HG02798 (cell line): Measurements from ENCODE around the gene STUM.

Experiments used
- ATAC-seq: cut with Tn5 transposase; IDR thresholded peaks from one replicate; pipeline ENCODE4 v1.9.1; 2021; ENCODE audit warnings: mild to moderate bottlenecking; ENCODE audit not compliant: unreplicated experiment, poor library complexity

The STUM gene

DNA sequence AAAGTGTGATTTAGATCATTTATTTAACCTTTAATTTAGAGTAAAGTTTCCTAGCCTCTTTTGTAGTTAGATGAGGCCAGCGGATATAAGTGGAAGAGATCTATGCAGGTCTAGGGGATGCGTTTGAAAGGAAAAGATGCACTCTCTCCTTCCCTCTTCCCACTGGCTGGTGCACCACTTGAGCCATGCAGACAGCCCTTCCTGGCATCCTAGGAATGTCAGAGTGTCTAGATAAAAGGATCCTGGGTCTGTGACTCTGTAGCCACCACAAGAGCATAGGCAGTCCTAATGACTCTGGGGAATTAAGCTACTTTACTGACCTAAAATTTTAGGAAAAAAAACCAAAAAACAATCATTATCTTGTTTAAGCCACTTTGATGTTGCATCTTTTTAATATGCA is 16.0 kb upstream of the STUM start:
- ATAC-seq, result no peak

GRCh38 chr1:226533220-226533619 is 15.3 kb upstream of the STUM start:
- no peak for ATAC-seq

- ATAC-seq, result no peak
Measured at GRCh38 chr1:226534098-226534497, 14.5 kb upstream of the STUM start.

DNA sequence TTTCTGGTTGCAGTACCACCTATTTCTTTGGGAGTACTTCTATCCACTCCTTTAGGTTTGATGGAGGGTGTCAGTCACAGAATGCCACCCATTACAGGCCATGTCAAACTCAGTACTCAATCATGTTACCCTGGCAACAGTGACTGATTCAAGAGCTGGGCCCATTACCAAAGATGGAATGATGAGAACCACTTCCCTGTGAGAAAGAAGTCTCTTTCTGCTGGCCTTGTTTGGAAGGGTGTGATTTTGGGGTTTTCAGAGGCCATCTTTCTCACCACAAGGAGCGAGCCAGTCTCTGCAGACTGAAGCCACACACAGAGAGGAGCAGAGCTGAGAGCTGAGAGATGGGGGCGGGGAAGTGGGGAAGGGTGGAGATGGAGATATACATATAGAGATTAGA is 13.9 kb upstream of the STUM start:
- no peak for ATAC-seq

DNA sequence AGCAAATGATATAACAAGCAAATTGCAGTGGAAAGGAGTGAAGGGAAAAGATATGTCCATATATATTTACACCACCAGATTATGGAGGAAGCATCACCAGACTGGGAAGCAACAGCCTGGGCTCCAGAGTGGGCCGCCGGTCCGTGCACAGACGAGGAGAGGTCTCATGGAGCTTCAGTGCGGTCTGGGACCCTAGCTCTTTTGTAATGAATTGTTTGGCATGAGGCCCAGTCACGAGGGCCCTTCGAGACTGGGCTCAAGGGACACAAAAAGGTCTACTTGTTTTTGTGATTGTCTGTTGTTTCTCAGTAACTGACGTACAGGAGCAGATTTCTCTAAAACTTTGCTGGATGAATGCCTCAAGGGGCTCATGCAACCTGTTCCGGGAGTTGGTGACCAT is 12.9 kb upstream of the STUM start:
- no peak for ATAC-seq

GRCh38 chr1:226541231-226541630 is 7.3 kb upstream of the STUM start:
- ATAC-seq, result no peak

GRCh38 chr1:226541631-226542622 is 6.6 kb upstream of the STUM start:
- no peak for ATAC-seq

- no peak for ATAC-seq
Measured at GRCh38 chr1:226542623-226543103, 5.9 kb upstream of the STUM start.

DNA sequence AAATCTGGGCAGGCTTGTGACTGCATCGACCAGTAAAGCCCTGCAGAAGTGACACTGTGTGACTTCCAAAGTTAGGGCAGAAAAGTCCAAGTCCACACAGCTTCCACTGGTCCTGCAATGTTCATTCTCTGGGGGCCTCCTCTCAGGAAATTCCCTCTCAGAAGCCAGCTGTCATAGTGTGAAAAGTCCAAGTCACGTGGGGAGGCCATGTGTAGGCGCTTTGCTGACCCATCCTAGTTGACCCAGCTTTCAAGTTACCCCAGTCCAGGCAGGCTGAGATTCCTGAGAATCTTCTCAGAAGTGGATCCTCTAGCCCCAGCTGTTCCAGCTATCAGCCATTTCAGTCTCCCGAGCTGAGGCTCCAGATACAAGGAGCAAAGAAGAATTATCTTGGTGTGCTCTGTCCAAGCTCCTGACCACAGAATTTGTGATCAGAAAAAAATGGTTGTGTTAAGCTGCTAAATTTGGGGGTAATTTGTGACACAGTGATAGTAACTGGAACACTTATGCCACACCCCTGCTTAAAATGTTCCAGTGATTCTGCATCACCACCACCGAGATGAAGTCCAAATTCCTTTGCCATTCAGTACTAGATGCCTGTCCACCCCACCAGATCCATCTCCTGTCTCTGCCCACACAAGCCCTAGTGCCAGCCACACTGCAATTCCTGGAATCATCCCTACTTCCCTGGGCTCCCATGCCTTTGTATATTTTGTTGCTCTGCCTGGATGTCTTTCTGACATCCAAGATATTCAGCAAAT is 2.5 kb upstream of the STUM start:
- ATAC-seq, result no peak

- no peak for ATAC-seq
Measured at GRCh38 chr1:226546926-226547325, 1.6 kb upstream of the STUM start.

GRCh38 chr1:226547754-226548191 is 791 bp upstream of the STUM start:
- peak; percentile 76 for ATAC-seq

- ATAC-seq, result no peak
Measured at GRCh38 chr1:226549094-226549936, 751 bp downstream of the STUM start.

DNA sequence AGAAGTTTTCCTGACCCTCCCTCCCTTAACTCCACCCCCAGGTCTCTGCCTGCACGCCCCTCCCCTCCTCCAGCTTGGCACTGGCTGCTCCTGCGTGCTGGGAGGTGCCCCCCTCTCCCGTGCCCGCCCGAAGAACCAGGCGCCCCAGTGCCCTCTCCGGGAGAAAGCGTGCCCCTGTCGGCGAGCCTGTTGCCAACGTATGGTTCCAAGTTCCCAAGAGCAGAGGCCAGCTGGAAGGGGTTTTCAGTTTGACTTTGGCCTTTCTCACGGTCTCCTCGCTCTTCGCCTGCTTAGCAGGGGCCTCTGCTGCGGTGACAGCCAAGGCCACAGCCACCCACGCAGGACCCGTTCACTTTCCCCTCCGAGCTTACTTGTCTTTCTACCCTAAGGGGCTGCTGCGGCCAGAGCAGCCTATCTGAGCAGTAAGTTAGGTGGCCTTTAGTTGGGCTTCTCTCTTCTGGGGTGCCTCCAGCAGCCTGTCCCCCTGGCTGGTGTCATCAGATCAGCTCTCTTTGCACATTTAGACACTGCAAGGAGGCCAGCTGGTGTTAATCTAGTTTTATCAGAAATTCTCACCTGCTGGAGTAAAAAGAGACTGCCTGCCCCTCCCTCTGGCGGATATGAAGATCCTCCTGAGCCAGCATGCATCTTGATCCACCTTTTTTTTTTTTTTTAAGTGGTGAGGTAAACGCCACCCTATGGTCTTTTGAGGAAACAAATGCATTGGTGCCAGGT is 1.5 kb downstream of the STUM start:
- ATAC-seq, result peak; percentile 48

DNA sequence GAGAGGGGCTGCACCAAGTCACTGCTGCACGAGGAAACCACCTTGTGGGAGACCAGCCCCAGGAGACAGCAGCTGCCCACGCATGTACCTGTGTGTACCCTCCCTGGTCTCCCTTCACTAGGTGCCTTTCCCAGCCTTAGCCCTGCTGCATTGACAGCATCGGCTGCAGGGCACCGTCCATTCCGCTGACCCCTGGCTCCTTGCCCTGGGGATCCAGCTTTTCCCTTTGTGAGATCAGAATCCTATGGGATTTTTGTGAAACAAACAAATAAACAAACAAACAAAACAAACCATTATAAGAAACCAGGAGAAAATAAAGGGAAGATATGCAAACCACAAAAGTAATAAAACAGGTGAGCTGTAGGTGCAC is 2.1 kb downstream of the STUM start:
- ATAC-seq, result no peak

DNA sequence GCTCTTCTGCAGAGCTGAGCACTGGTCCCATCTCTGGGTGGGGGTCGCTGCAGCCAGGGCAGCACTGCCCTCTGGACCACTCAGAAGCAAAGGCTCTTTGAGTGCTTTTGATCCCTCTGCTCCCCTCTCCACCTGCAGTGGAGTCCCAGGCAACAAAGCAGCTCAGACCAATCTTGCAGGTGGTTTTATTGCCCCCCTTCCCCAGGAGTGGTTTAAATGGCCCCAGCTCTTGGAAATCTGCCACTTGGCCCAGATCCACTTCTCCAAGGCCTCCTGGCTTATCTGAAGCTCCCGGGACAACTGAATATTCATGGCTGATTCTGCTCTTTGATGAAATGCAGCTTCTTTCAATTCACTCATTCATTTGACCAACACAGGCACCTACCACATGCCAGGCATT is 2.7 kb downstream of the STUM start:
- no peak for ATAC-seq

- no peak for ATAC-seq
Measured at GRCh38 chr1:226552061-226552460, 3.5 kb downstream of the STUM start.

DNA sequence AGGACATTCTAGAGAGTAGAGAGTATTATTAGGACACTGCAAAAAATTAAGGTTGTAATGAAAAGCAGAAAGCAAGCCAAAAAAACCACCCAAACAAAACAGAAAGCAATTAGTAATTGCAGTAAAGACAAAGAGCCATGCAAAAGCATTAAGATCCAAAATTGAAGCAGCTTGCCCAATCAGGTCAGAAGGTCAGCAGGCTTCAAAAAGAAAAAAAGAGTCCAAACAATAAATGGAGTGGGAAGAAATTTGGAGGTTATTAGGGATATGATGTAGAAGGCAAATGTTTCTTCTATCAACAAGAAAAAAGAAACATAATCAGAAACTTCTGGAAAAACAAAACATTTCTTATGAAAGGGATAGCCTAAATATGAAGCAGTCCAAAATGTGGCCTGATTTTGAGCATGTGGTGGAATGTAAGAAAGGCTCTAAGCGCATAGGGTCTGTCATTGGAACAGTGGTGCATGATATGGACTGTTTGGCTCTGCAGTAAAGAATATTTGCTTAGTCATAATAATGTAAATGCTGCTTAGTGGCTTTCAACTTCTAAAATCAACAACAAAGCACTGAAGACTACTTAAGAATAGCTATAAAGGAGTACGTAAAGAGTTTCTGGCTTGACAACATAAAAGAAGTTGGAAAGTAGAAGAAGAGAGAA is 4.8 kb downstream of the STUM start:
- no peak for ATAC-seq

GRCh38 chr1:226553924-226554282 is 5.3 kb downstream of the STUM start:
- ATAC-seq, result no peak

- no peak for ATAC-seq
Measured at GRCh38 chr1:226555092-226555491, 6.5 kb downstream of the STUM start.
